Adrenal gland (tissue), 5 donors: ENCODE results near the gene ATG16L1.

Experiments used
- CTCF ChIP-seq, 6 experiments: fragments of 450-650 bp in 4 of 6; fragments of 200-600 bp in 2 of 6; sonication (generic) in 1 of 6; IDR thresholded peaks; 1 replicate in 5 of 6; 2 replicates in 1 of 6; pipeline versions ENCODE4 v1.5.1 to v1.8.0; 2016 to 2021; ENCODE audit warnings: antibody characterized with exemption in 6 of 6, mild to moderate bottlenecking in 2 of 6, moderate library complexity in 1 of 6
- POLR2A ChIP-seq, 2 donors: fragments of 450-650 bp; IDR thresholded peaks; one replicate each; pipeline ENCODE4 v1.6.1; 2017; ENCODE audit warnings: antibody characterized with exemption in 2 of 2, mild to moderate bottlenecking in 2 of 2, moderate library complexity in 1 of 2
- donor health status: DM: no; HTN: no; CAD: no.

GRCh38 chr2:233217892-233218377 lies 33.5 kb upstream of the ATG16L1 start:
- TF ChIP-seq CTCF (IDR thresholded peaks at IDR 0.05) = no peak
- TF ChIP-seq POLR2A (IDR thresholded peaks at IDR 0.05) = no peak
